ENCODE results near the gene CHMP2B. TPM values are rescaled to one million over a fixed set of nuclear protein-coding genes. Genes with fewer than 3 reads are reported as not detected.
"Not testable (repeated sequence)": the region's sequence is repeated elsewhere in the genome, so short reads cannot be mapped to it uniquely, and the experiment has no call there.

Gene CHMP2B
- total RNA-seq, 3 donors from 2014 or later (not counting 1 experiment from before 2014, with no cell fraction given), result 22.0 to 34.2 (median 29.1) TPM

GRCh38 chr3:87287011-87287410 lies 59.9 kb downstream of the CHMP2B start:
- Mint-ChIP-seq H3K4me1 (no peaks in the 10 kb centered on the region), H3K4me3 (no peak overlapping the region), H3K27me3 (ENCODE audit: low read depth in 2 of 2) (peaks cover 0 to 16% of the 10 kb centered on the region in 2 donors), H3K9me3 (no peaks in the 10 kb centered on the region), H3K36me3 (no peaks in the 10 kb centered on the region), H3K27ac (no peak overlapping the region)
- 60% methylated on average over 1 of the region's 1 CpG for WGBS (ENCODE audit: insufficient coverage)
- no peaks in the 10 kb centered on the region for H3K4me1 ChIP-seq (ENCODE audit: control insufficient read depth, insufficient read depth, low read length)
- no peak overlapping the region for H3K27ac ChIP-seq (ENCODE audit: low read length)
- no peaks in the 10 kb centered on the region for H3K36me3 ChIP-seq (ENCODE audit: control insufficient read depth, insufficient read depth, low read length)
- intact Hi-C loops (cut with micrococcal nuclease), result no loop called here
- TF ChIP-seq, protein P1, sequence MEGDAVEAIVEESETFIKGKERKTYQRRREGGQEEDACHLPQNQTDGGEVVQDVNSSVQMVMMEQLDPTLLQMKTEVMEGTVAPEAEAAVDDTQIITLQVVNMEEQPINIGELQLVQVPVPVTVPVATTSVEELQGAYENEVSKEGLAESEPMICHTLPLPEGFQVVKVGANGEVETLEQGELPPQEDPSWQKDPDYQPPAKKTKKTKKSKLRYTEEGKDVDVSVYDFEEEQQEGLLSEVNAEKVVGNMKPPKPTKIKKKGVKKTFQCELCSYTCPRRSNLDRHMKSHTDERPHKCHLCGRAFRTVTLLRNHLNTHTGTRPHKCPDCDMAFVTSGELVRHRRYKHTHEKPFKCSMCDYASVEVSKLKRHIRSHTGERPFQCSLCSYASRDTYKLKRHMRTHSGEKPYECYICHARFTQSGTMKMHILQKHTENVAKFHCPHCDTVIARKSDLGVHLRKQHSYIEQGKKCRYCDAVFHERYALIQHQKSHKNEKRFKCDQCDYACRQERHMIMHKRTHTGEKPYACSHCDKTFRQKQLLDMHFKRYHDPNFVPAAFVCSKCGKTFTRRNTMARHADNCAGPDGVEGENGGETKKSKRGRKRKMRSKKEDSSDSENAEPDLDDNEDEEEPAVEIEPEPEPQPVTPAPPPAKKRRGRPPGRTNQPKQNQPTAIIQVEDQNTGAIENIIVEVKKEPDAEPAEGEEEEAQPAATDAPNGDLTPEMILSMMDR (IDR thresholded peaks at IDR 0.05), result no peak
- H3K27me3 ChIP-seq (ENCODE audit: control insufficient read depth, insufficient read depth, low read length), result peaks cover 2% of the 10 kb centered on the region
- DNase-seq (no peak), ATAC-seq (no peak)
- no peaks in the 10 kb centered on the region for H3K9me3 ChIP-seq (ENCODE audit: control insufficient read depth, insufficient read depth, low read length)
- no peak overlapping the region for H3K4me3 ChIP-seq (ENCODE audit: low read length)

DNA sequence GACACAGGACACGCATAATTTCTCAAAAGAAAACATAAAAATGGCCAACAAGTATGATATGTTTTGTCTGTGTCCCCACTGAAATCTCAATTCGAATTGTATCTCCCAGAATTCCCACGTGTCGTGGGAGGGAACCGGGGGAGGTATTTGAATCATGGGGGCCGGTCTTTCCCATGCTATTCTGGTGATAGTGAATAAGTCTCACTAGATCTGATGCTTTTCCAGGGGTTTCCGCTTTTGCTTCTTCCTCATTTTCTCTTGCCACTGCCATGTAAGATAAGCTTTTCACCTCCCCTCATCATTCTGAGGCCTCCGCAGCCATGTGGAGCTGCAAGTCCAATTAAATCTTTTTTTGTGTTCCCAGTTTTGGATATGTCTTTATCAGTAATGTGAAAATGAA lies 61.3 kb downstream of the CHMP2B start:
- H3K27me3 Mint-ChIP-seq (ENCODE audit: low read depth in 2 of 2), result peaks cover 0 to 7% of the 10 kb centered on the region in 2 donors
- no peaks in the 10 kb centered on the region for H3K36me3 Mint-ChIP-seq
- Histone ChIP-seq H3K27ac (ENCODE audit: low read length) (no peak overlapping the region), H3K9me3 (ENCODE audit: control insufficient read depth, insufficient read depth, low read length) (no peaks in the 10 kb centered on the region), H3K4me1 (ENCODE audit: control insufficient read depth, insufficient read depth, low read length) (no peaks in the 10 kb centered on the region), H3K27me3 (ENCODE audit: control insufficient read depth, insufficient read depth, low read length) (peaks cover 2% of the 10 kb centered on the region), H3K4me3 (ENCODE audit: low read length) (no peak overlapping the region), H3K36me3 (ENCODE audit: control insufficient read depth, insufficient read depth, low read length) (no peaks in the 10 kb centered on the region)
- H3K9me3 Mint-ChIP-seq, result no peaks in the 10 kb centered on the region
- no peak for ATAC-seq
- intact Hi-C loops (cut with micrococcal nuclease), result no loop called here
- no peaks in the 10 kb centered on the region for H3K4me1 Mint-ChIP-seq
- TF ChIP-seq, protein P1 (IDR thresholded peaks at IDR 0.05), result no peak
- WGBS (ENCODE audit: insufficient coverage), result 94% methylated on average over 8 of the region's 8 CpGs
- H3K4me3 Mint-ChIP-seq, result no peak overlapping the region
- H3K27ac Mint-ChIP-seq, result no peak overlapping the region
- DNase-seq, result no peak

- no peaks in the 10 kb centered on the region for H3K27me3 Mint-ChIP-seq (ENCODE audit: low read depth in 2 of 2)
- no peaks in the 10 kb centered on the region for H3K9me3 Mint-ChIP-seq
- TF ChIP-seq, protein P1 (IDR thresholded peaks at IDR 0.05), result peak; percentile 80
- Histone ChIP-seq H3K27ac (ENCODE audit: low read length) (no peak overlapping the region), H3K9me3 (ENCODE audit: control insufficient read depth, insufficient read depth, low read length) (no peaks in the 10 kb centered on the region), H3K4me3 (ENCODE audit: low read length) (no peak overlapping the region), H3K36me3 (ENCODE audit: control insufficient read depth, insufficient read depth, low read length) (no peaks in the 10 kb centered on the region), H3K27me3 (ENCODE audit: control insufficient read depth, insufficient read depth, low read length) (no peaks in the 10 kb centered on the region), H3K4me1 (ENCODE audit: control insufficient read depth, insufficient read depth, low read length) (no peaks in the 10 kb centered on the region)
- ATAC-seq (peak; percentile 46 to 67 (median 64)), DNase-seq (peak in 1 of 2 donors; percentile 58)
- intact Hi-C loops (cut with micrococcal nuclease), result loop anchor here (1.0 to 2.0 kb wide), 3 partner anchors 707 to 883 kb away; no protein-coding TSS in a partner anchor
- no peak overlapping the region for H3K4me3 Mint-ChIP-seq
- H3K27ac Mint-ChIP-seq, result no peak overlapping the region
- H3K4me1 Mint-ChIP-seq, result no peaks in the 10 kb centered on the region
- 13% methylated on average over 2 of the region's 3 CpGs for WGBS (ENCODE audit: insufficient coverage)
- H3K36me3 Mint-ChIP-seq, result no peaks in the 10 kb centered on the region
Measured at GRCh38 chr3:87298111-87298718, 71.1 kb downstream of the CHMP2B start.

DNA sequence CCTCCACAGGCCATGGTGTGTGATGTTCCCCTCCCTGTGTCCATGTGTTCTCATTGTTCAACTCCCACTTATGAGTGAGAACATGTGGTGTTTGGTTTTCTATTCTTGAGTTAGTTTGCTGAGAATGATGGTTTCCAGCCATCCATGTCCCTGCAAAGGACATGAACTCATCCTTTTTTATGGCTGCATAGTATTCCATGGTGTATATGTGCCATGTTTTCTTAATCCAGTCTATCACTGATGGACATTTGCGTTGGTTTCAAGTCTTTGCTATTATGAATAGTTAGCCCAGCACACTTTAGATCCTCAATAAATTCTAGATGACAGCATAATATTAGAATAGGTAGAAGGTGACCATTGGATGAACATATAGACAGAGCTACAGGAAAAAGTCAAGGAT lies 77.9 kb downstream of the CHMP2B start:
- H3K27ac Mint-ChIP-seq; H3K4me3 Mint-ChIP-seq; H3K9me3 ChIP-seq (ENCODE audit: control insufficient read depth, insufficient read depth, low read length); H3K4me3 ChIP-seq (ENCODE audit: low read length); H3K4me1 Mint-ChIP-seq; ATAC-seq; intact Hi-C loops (cut with micrococcal nuclease); H3K27me3 ChIP-seq (ENCODE audit: control insufficient read depth, insufficient read depth, low read length); DNase-seq; H3K9me3 Mint-ChIP-seq; H3K4me1 ChIP-seq (ENCODE audit: control insufficient read depth, insufficient read depth, low read length); H3K27me3 Mint-ChIP-seq (ENCODE audit: low read depth in 2 of 2); H3K27ac ChIP-seq (ENCODE audit: low read length); H3K36me3 ChIP-seq (ENCODE audit: control insufficient read depth, insufficient read depth, low read length); H3K36me3 Mint-ChIP-seq: not testable (repeated sequence)
- no CpG with 5 or more reads among the region's 1 CpG for WGBS (ENCODE audit: insufficient coverage)

Other genes with a start within 250 kb of the CHMP2B start
- gene VGLL3, start 236.2 kb upstream of the CHMP2B start, total RNA-seq, result not detected
- gene POU1F1, start 49.3 kb downstream of the CHMP2B start, total RNA-seq, result not detected

Data from natural killer cell (primary cell).